ENCODE data around the gene AMZ2. TPM values are rescaled to one million over a fixed set of nuclear protein-coding genes. Genes with fewer than 3 reads are reported as not detected.
"Not testable (repeated sequence)": the region's sequence is repeated elsewhere in the genome, so short reads cannot be mapped to it uniquely, and the experiment has no call there.

The AMZ2 gene
- total and polyA plus RNA-seq, 4 donors = 27.1 to 55.2 (median 44.9) TPM

- H3K36me3 ChIP-seq (ENCODE audit: control insufficient read depth in 4 of 4, insufficient read depth in 4 of 4, low read length in 4 of 4); H3K4me3 ChIP-seq; ATAC-seq (ENCODE audit: insufficient read depth, low FRiP score); H3K27me3 ChIP-seq (ENCODE audit: control insufficient read depth in 3 of 3, insufficient read depth in 3 of 3, low read length in 2 of 3); H3K9me3 ChIP-seq (ENCODE audit: control insufficient read depth in 4 of 4, insufficient read depth in 3 of 4, low read length in 3 of 4); H3K9ac ChIP-seq (ENCODE audit: insufficient read depth in 1 of 2, low read length in 2 of 2); DNase-seq; H3K4me1 ChIP-seq (ENCODE audit: control insufficient read depth in 5 of 5, insufficient read depth in 5 of 5, low read length in 5 of 5): not testable (repeated sequence)
- 72 to 73% methylated on average over 11 of the region's 11 CpGs for WGBS, 2 donors
- peak overlapping the region; percentile 74 to 82 for H3K27ac ChIP-seq (ENCODE audit: low read depth in 1 of 2, low read length in 1 of 2)
These were observed 12.5 kb upstream of the AMZ2 start for GRCh38 chr17:68235336-68235791.

- not testable (repeated sequence) for H3K9ac ChIP-seq (ENCODE audit: insufficient read depth in 1 of 2, low read length in 2 of 2); H3K36me3 ChIP-seq (ENCODE audit: control insufficient read depth in 4 of 4, insufficient read depth in 4 of 4, low read length in 4 of 4); H3K9me3 ChIP-seq (ENCODE audit: control insufficient read depth in 4 of 4, insufficient read depth in 3 of 4, low read length in 3 of 4); DNase-seq; H3K27me3 ChIP-seq (ENCODE audit: control insufficient read depth in 3 of 3, insufficient read depth in 3 of 3, low read length in 2 of 3); H3K4me3 ChIP-seq; H3K4me1 ChIP-seq (ENCODE audit: control insufficient read depth in 5 of 5, insufficient read depth in 5 of 5, low read length in 5 of 5)
- peak; percentile 62 for ATAC-seq (ENCODE audit: insufficient read depth, low FRiP score)
- 32 to 53% methylated on average over 16 of the region's 16 CpGs for WGBS, 2 donors
- H3K27ac ChIP-seq (ENCODE audit: low read depth in 1 of 2, low read length in 1 of 2) = peak overlapping the region in 1 of 2 donors; percentile 80
These were observed 10.3 kb upstream of the AMZ2 start for GRCh38 chr17:68237369-68238163.

GRCh38 chr17:68238164-68238870, 9.5 kb upstream of the AMZ2 start:
- no peak for ATAC-seq (ENCODE audit: insufficient read depth, low FRiP score)
- 24 to 42% methylated on average over 3 of the region's 3 CpGs for WGBS, 2 donors
- Histone ChIP-seq H3K9me3 (ENCODE audit: control insufficient read depth in 4 of 4, insufficient read depth in 3 of 4, low read length in 3 of 4) (no peaks in the 10 kb centered on the region), H3K27ac (ENCODE audit: low read depth in 1 of 2, low read length in 1 of 2) (no peak overlapping the region), H3K4me3 (no peak overlapping the region), H3K9ac (ENCODE audit: insufficient read depth in 1 of 2, low read length in 2 of 2) (no peak overlapping the region), H3K4me1 (ENCODE audit: control insufficient read depth in 5 of 5, insufficient read depth in 5 of 5, low read length in 5 of 5) (no peaks in the 10 kb centered on the region), H3K36me3 (ENCODE audit: control insufficient read depth in 4 of 4, insufficient read depth in 4 of 4, low read length in 4 of 4) (no peaks in the 10 kb centered on the region), H3K27me3 (ENCODE audit: control insufficient read depth in 3 of 3, insufficient read depth in 3 of 3, low read length in 2 of 3) (no peaks in the 10 kb centered on the region)
- TF ChIP-seq CTCF (IDR thresholded peaks at IDR 0.05; ENCODE audit: control extremely low read depth, extremely low read depth) = no peak
- DNase-seq = no peak

- Histone ChIP-seq H3K4me1 (ENCODE audit: control insufficient read depth in 5 of 5, insufficient read depth in 5 of 5, low read length in 5 of 5) (no peaks in the 10 kb centered on the region), H3K4me3 (no peak overlapping the region), H3K36me3 (ENCODE audit: control insufficient read depth in 4 of 4, insufficient read depth in 4 of 4, low read length in 4 of 4) (no peaks in the 10 kb centered on the region), H3K9me3 (ENCODE audit: control insufficient read depth in 4 of 4, insufficient read depth in 3 of 4, low read length in 3 of 4) (no peaks in the 10 kb centered on the region), H3K27me3 (ENCODE audit: control insufficient read depth in 3 of 3, insufficient read depth in 3 of 3, low read length in 2 of 3) (no peaks in the 10 kb centered on the region), H3K27ac (ENCODE audit: low read depth in 1 of 2, low read length in 1 of 2) (no peak overlapping the region), H3K9ac (ENCODE audit: insufficient read depth in 1 of 2, low read length in 2 of 2) (no peak overlapping the region)
- no peak for TF ChIP-seq CTCF (IDR thresholded peaks at IDR 0.05; ENCODE audit: control extremely low read depth, extremely low read depth)
- DNase-seq (no peak), ATAC-seq (ENCODE audit: insufficient read depth, low FRiP score) (no peak)
- 56 to 84% methylated on average over 3 of the region's 3 CpGs for WGBS, 2 donors
These were observed 9.0 kb upstream of the AMZ2 start for GRCh38 chr17:68238871-68239253.
